Hepatocyte (in vitro differentiated cells): ENCODE results near the gene ST8SIA5. TPM values are rescaled to one million over a fixed set of nuclear protein-coding genes. Genes with fewer than 3 reads are reported as not detected.

Source experiments
- DNase-seq: peaks from one replicate; pipeline ENCODE4 v3.0.0-alpha.2; 2016; ENCODE audit warnings: low spot score
- H2AFZ ChIP-seq: fragments of 200-600 bp; sonication (generic); 2 replicates; pipeline ENCODE4 v1.6.0; 2016; ENCODE audit warnings: antibody characterized with exemption, mild to moderate bottlenecking
- H3K27ac ChIP-seq: fragments of 200-600 bp; sonication (generic); 2 replicates; pipeline ENCODE4 v1.5.1; 2016; ENCODE audit warnings: mild to moderate bottlenecking
- H3K27me3 ChIP-seq: fragments of 200-600 bp; sonication (generic); 2 replicates; pipeline ENCODE4 v1.6.1; 2016
- H3K36me3 ChIP-seq: fragments of 200-600 bp; sonication (generic); replicated peaks from 2 replicates; pipeline ENCODE4 v1.5.1; 2016; ENCODE audit warnings: low read depth; ENCODE audit not compliant: insufficient read depth
- H3K4me1 ChIP-seq: fragments of 200-600 bp; sonication (generic); 2 replicates; pipeline ENCODE4 v1.5.1; 2016; ENCODE audit warnings: mild to moderate bottlenecking, moderate library complexity; ENCODE audit not compliant: insufficient read depth
- H3K4me2 ChIP-seq: fragments of 200-600 bp; sonication (generic); 2 replicates; pipeline ENCODE4 v1.6.0; 2016
- H3K4me3 ChIP-seq: fragments of 200-600 bp; sonication (generic); 2 replicates; pipeline ENCODE4 v1.5.1; 2016; ENCODE audit warnings: mild to moderate bottlenecking
- H3K79me2 ChIP-seq: fragments of 200-600 bp; sonication (generic); 2 replicates; pipeline ENCODE4 v1.6.0; 2017; ENCODE audit warnings: mild to moderate bottlenecking
- H3K9me2 ChIP-seq: fragments of 200-600 bp; sonication (generic); replicated peaks from 2 replicates; pipeline ENCODE4 v1.6.0; 2017; ENCODE audit warnings: mild to moderate bottlenecking; ENCODE audit not compliant: insufficient read depth
- H3K9me3 ChIP-seq: fragments of 200-600 bp; sonication (generic); 2 replicates; pipeline ENCODE4 v1.5.1; 2016; ENCODE audit warnings: low read depth, mild to moderate bottlenecking
- H4K20me1 ChIP-seq: fragments of 200-600 bp; sonication (generic); 2 replicates; pipeline ENCODE4 v1.6.0; 2016; ENCODE audit warnings: mild to moderate bottlenecking; ENCODE audit not compliant: insufficient read depth, poor library complexity, severe bottlenecking
- EZH2 ChIP-seq: fragments of 200-600 bp; sonication (generic); IDR thresholded peaks from 2 replicates; pipeline ENCODE4 v1.6.1; 2016; ENCODE audit warnings: antibody characterized with exemption, mild to moderate bottlenecking, borderline replicate concordance
- EZH2phosphoT487 ChIP-seq: fragments of 200-600 bp; sonication (generic); IDR thresholded peaks from one replicate; pipeline ENCODE4 v1.6.1; 2018; ENCODE audit warnings: antibody characterized with exemption, mild to moderate bottlenecking, low read depth, moderate library complexity; ENCODE audit not compliant: unreplicated experiment, severe bottlenecking
- WGBS: methylation state at CpG from one replicate; pipeline ENCODE4 v1.1.6; 2016; ENCODE audit warnings: low lambda C conversion rate; ENCODE audit errors: missing lambda C conversion rate; 5-methylcytosine and 5-hydroxymethylcytosine counted together
- polyA plus RNA-seq: library from polyadenylated mRNA; unstranded; fragments of >200 nt; fragmentation: Nextera tagmentation; extraction: Ambion mirVana; gene quantifications from 2 replicates; pipeline ENCODE4 v1.2.1, GENCODE V29; 2016
- total RNA-seq: library from RNA; depleted of rRNA; stranded (reverse); fragments of >200 nt; gene quantifications from 2 replicates; pipeline ENCODE4 v1.2.3, GENCODE V29; 2014
- TF ChIP-seq, protein P1 (sequence below): fragments of 200-600 bp; sonication (generic); IDR thresholded peaks from 2 replicates; pipeline ENCODE4 v1.5.1; 2016; ENCODE audit warnings: antibody characterized with exemption, mild to moderate bottlenecking; ENCODE audit not compliant: poor library complexity

ST8SIA5 gene
- total and polyA plus RNA-seq, 2 experiments from 2014 or later, result 0.76 TPM; not detected in 1

DNA sequence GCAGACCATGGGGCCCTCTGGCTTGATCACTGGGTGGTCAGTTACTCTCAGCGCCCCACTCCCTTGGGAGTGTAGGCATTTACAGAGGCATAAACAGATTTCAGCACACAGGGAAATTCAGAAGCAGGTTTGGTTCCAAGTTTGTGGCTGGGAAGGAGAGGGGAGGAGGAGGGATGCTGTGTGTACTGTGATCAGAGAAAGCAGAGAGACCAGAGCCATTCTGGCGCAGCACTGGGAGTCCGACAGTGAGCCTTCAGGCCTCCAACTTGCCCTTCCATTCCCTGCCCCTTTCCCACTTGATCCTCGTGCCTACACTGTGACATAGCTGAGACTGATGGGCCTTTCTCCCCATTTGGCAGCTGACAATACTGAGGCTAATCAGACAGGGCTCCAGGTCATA is 52.0 kb downstream of the ST8SIA5 start:
- no peaks in the 10 kb centered on the region for H3K79me2 ChIP-seq
- no peaks in the 10 kb centered on the region for H3K9me2 ChIP-seq
- no peaks in the 10 kb centered on the region for H3K27me3 ChIP-seq
- WGBS, result 95% methylated on average over 4 of the region's 4 CpGs
- no peak overlapping the region for H3K27ac ChIP-seq
- no peak overlapping the region for H3K4me3 ChIP-seq
- H2AFZ ChIP-seq, result no peak overlapping the region
- no peak overlapping the region for H3K4me2 ChIP-seq
- H3K36me3 ChIP-seq, result no peaks in the 10 kb centered on the region
- H3K9me3 ChIP-seq, result no peaks in the 10 kb centered on the region
- no peak for DNase-seq
- TF ChIP-seq EZH2phosphoT487 (no peak), EZH2 (no peak)
- TF ChIP-seq, protein P1, sequence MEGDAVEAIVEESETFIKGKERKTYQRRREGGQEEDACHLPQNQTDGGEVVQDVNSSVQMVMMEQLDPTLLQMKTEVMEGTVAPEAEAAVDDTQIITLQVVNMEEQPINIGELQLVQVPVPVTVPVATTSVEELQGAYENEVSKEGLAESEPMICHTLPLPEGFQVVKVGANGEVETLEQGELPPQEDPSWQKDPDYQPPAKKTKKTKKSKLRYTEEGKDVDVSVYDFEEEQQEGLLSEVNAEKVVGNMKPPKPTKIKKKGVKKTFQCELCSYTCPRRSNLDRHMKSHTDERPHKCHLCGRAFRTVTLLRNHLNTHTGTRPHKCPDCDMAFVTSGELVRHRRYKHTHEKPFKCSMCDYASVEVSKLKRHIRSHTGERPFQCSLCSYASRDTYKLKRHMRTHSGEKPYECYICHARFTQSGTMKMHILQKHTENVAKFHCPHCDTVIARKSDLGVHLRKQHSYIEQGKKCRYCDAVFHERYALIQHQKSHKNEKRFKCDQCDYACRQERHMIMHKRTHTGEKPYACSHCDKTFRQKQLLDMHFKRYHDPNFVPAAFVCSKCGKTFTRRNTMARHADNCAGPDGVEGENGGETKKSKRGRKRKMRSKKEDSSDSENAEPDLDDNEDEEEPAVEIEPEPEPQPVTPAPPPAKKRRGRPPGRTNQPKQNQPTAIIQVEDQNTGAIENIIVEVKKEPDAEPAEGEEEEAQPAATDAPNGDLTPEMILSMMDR, result no peak
- no peaks in the 10 kb centered on the region for H3K4me1 ChIP-seq
- no peaks in the 10 kb centered on the region for H4K20me1 ChIP-seq

DNA sequence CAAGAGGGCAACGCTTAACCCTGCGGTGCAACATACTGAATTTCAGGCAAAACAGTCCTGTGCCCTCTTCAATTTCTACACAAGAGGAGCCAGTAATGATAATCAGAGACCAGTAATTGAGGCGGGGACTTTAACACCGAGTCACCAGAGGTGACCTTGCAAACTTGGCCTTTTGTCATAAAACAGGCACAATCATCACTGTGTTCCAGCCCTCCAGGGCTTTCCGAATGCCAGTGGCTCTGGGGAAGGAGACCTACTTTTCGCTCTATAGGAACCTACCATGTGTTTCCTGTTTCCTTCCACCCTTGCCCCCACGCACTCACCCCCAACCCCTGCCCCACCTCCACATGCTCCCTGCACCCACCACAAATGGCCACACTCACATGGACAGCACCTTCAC is 52.7 kb downstream of the ST8SIA5 start:
- Histone ChIP-seq H3K9me2 (no peaks in the 10 kb centered on the region), H3K4me2 (no peak overlapping the region), H4K20me1 (no peaks in the 10 kb centered on the region), H3K4me3 (no peak overlapping the region), H3K27ac (no peak overlapping the region), H3K4me1 (no peaks in the 10 kb centered on the region), H2AFZ (no peak overlapping the region), H3K79me2 (no peaks in the 10 kb centered on the region), H3K9me3 (no peaks in the 10 kb centered on the region), H3K27me3 (no peaks in the 10 kb centered on the region), H3K36me3 (no peaks in the 10 kb centered on the region)
- no peak for TF ChIP-seq EZH2
- TF ChIP-seq, protein P1, result no peak
- no peak for TF ChIP-seq EZH2phosphoT487
- DNase-seq, result no peak
- WGBS, result 83% methylated on average over 7 of the region's 7 CpGs

DNA sequence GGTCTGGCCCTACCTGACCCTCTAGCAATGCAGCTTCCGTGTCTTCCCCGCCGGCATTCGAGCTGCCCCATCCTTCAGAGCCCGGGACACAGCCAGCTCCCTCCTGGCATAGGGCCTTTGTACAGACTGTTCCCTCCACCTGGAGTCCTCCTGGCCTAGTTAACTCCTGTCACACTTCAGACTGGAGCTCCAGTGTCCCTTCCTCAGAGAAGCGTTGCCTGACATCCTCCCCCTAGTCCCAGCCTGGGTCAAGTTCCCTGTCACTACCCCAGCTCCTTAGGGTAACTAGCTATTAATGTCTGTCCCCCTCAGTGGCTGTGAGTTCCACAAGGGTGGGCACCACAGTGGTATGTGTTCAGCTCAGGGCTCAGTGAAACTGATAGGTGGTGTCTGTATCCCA is 54.4 kb downstream of the ST8SIA5 start:
- no peak for DNase-seq

More for the DNA sequence above, 54.4 kb downstream of the ST8SIA5 start:
- no peak for TF ChIP-seq EZH2phosphoT487
- no peak for TF ChIP-seq EZH2
- TF ChIP-seq, protein P1, result no peak
- Histone ChIP-seq H3K79me2 (no peaks in the 10 kb centered on the region), H4K20me1 (no peaks in the 10 kb centered on the region), H3K27me3 (no peaks in the 10 kb centered on the region), H3K9me3 (no peaks in the 10 kb centered on the region), H3K4me3 (no peak overlapping the region), H3K4me1 (no peaks in the 10 kb centered on the region), H3K36me3 (no peaks in the 10 kb centered on the region), H3K4me2 (no peak overlapping the region), H2AFZ (no peak overlapping the region), H3K9me2 (no peaks in the 10 kb centered on the region), H3K27ac (no peak overlapping the region)
- WGBS, result 86% methylated on average over 6 of the region's 6 CpGs
